ENCODE results near the gene ADGRD1. TPM values are rescaled to one million over a fixed set of nuclear protein-coding genes. Genes with fewer than 3 reads are reported as not detected.
A peak's percentile ranks its signal among the peaks of the same experiment; 100 is the strongest.

ADGRD1 gene
- total and polyA plus RNA-seq, 5 donors from 2014 or later: 0.56 TPM; not detected in 4

DNA sequence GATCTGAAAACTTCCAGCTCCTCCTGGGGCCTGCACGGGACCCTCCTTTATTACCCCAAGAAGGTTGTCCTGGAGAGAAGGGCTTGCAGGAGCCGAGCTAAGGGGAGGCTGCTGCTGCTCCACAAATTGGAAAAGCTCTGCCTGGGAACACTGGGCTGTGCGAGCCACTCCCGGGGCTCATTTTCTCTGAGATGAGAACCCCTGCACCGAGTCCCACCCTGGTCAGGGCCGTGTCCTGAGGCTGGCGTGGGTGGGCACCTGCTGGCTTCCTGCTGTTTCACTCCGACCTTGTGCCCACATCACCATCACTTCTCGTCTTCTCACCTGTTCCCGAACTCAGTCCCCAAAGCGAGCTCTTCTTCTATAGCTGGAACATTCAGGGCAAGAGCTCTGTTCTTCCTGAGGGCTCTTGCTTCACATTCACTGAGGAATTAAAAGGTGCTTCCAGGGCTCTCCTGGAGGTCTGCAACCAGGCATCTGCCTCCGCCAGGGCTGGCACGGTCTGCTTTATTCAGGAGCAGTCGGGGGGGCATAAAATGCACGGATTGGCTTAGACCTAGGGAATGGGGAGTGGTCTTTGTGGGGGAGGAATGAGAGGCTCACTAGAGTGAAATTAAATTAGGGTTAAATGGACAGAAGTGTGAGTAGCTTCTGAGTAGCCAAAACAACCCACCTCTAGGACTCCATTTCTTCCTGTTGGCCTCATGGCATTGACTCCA is 98.5 kb downstream of the ADGRD1 start:
- H3K36me3 Mint-ChIP-seq: no peaks in the 10 kb centered on the region
- H3K4me3 Mint-ChIP-seq: peak overlapping the region in 1 of 4 donors; percentile 52
- peaks cover 0 to 2% (median 0%) of the 10 kb centered on the region in 7 donors for H3K9me3 Mint-ChIP-seq
- no peaks in the 10 kb centered on the region for H3K4me1 Mint-ChIP-seq
- H3K4me1 ChIP-seq (ENCODE audit: control insufficient read depth, insufficient read depth, low read length, poor library complexity, severe bottlenecking): no peaks in the 10 kb centered on the region
- H3K27ac Mint-ChIP-seq: peak overlapping the region in 1 of 3 donors; percentile 69
- H3K27me3 Mint-ChIP-seq: peaks cover 5% of the 10 kb centered on the region
- ATAC-seq (ENCODE audit: low read depth in 2 of 2) (no peak), DNase-seq (no peak)
- no peak overlapping the region for H3K27ac ChIP-seq (ENCODE audit: insufficient read depth, low read length, poor library complexity, severe bottlenecking)
- H3K36me3 ChIP-seq (ENCODE audit: control insufficient read depth, insufficient read depth, low read length): no peaks in the 10 kb centered on the region
- H3K27me3 ChIP-seq (ENCODE audit: control insufficient read depth, insufficient read depth, low read length): no peaks in the 10 kb centered on the region
- H3K4me3 ChIP-seq (ENCODE audit: low read depth, low read length): no peak overlapping the region
- H3K9me3 ChIP-seq (ENCODE audit: control insufficient read depth in 2 of 2, low read length in 2 of 2): no peaks in the 10 kb centered on the region

DNA sequence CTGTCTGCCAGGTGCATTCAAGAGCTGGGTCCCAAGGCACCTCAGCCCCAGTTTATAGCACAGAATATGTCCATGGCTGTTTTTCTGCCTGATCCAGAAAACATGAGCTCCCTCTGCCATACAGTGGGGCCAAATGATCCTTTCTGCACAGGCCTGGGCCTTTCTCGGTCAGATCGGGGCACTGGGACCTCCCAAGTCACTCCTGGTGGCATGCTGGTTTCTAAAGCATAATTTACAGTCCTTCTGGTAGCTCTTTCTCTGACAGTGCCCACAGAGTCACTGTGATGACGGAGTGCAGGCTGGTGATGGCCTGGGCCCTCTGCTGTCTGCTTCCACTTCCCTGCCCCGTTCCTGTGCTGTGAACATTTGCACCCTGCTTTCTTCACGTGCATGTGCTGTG is 99.2 kb downstream of the ADGRD1 start:
- H3K4me3 ChIP-seq (ENCODE audit: low read depth, low read length): no peak overlapping the region
- H3K27me3 ChIP-seq (ENCODE audit: control insufficient read depth, insufficient read depth, low read length): no peaks in the 10 kb centered on the region
- Mint-ChIP-seq H3K27me3 (peaks cover 5% of the 10 kb centered on the region), H3K9me3 (peaks cover 0 to 2% (median 0%) of the 10 kb centered on the region in 7 donors), H3K4me3 (no peak overlapping the region), H3K36me3 (no peaks in the 10 kb centered on the region), H3K27ac (no peak overlapping the region), H3K4me1 (no peaks in the 10 kb centered on the region)
- H3K9me3 ChIP-seq (ENCODE audit: control insufficient read depth in 2 of 2, low read length in 2 of 2): no peaks in the 10 kb centered on the region
- no peaks in the 10 kb centered on the region for H3K36me3 ChIP-seq (ENCODE audit: control insufficient read depth, insufficient read depth, low read length)
- H3K27ac ChIP-seq (ENCODE audit: insufficient read depth, low read length, poor library complexity, severe bottlenecking): no peak overlapping the region
- DNase-seq (no peak), ATAC-seq (ENCODE audit: low read depth in 2 of 2) (no peak)
- H3K4me1 ChIP-seq (ENCODE audit: control insufficient read depth, insufficient read depth, low read length, poor library complexity, severe bottlenecking): no peaks in the 10 kb centered on the region

DNA sequence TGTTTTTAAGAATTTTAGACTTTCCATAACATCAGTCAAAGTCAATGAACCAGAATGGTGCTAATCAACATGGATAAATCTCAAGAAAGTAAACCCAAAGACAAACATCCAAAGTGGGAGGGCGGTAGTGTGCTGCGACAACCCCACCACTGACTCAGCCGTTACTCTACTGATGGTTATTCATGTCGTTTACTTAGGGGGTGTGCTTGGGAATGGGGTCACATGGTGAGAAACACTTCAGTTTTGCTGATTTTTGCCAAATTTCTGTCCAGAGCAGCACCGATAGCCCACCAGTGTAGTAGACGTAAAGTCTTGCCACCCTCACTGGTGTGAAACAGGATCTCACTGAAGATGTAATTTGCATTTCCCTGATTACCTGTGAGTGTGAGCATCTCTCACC is 99.9 kb downstream of the ADGRD1 start:
- no peaks in the 10 kb centered on the region for H3K4me1 ChIP-seq (ENCODE audit: control insufficient read depth, insufficient read depth, low read length, poor library complexity, severe bottlenecking)
- H3K27ac ChIP-seq (ENCODE audit: insufficient read depth, low read length, poor library complexity, severe bottlenecking): no peak overlapping the region
- H3K36me3 ChIP-seq (ENCODE audit: control insufficient read depth, insufficient read depth, low read length): no peaks in the 10 kb centered on the region
- H3K4me3 ChIP-seq (ENCODE audit: low read depth, low read length): no peak overlapping the region
- H3K36me3 Mint-ChIP-seq: no peaks in the 10 kb centered on the region
- H3K9me3 ChIP-seq (ENCODE audit: control insufficient read depth in 2 of 2, low read length in 2 of 2): no peaks in the 10 kb centered on the region
- H3K4me1 Mint-ChIP-seq: no peaks in the 10 kb centered on the region
- no peak overlapping the region for H3K4me3 Mint-ChIP-seq
- no peak overlapping the region for H3K27ac Mint-ChIP-seq
- H3K27me3 Mint-ChIP-seq: peaks cover 9% of the 10 kb centered on the region
- DNase-seq (no peak), ATAC-seq (ENCODE audit: low read depth in 2 of 2) (no peak)
- H3K27me3 ChIP-seq (ENCODE audit: control insufficient read depth, insufficient read depth, low read length): no peaks in the 10 kb centered on the region
- peaks cover 0 to 2% (median 0%) of the 10 kb centered on the region in 7 donors for H3K9me3 Mint-ChIP-seq

DNA sequence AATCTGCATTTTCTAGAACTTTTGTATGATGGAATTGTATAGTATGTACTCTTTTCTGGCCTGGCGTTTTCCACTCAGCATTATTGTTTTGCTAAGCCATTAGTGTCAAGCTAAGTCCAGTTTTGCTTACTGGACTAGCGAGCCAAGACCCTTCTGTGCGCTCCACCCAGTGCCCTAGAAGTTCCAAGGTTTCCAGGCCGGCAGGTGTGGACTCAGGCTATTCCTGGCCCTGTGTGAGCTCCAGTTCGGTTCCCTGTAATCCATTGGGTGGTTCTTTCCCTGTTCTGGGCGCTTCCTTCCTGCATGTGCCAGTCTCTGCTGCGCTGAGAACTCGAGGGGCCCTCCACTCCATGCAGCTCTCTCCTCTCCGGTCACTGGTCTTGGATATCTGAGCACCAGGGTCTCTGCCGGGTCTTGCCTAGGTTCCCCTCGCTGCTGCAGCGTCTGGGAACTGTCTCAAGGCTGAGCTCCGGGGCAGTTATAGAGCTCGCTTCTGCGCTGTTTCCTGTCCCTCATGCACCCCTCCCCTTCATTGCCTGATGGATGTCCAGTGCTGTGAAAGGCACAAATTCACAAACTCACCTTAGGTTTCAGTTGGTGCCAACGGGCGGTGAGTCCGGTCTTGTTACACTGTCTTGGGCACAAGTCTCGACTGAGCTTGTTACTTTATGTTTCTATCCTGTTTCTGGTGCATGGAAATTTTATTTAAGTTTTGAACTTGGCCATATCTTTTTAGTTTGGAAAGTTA is 100.8 kb downstream of the ADGRD1 start:
- Mint-ChIP-seq H3K27me3 (peaks cover 14% of the 10 kb centered on the region), H3K4me1 (no peaks in the 10 kb centered on the region), H3K36me3 (no peaks in the 10 kb centered on the region), H3K9me3 (no peaks in the 10 kb centered on the region), H3K27ac (no peak overlapping the region), H3K4me3 (no peak overlapping the region)
- ATAC-seq (ENCODE audit: low read depth in 2 of 2) (no peak), DNase-seq (no peak)
- H3K27ac ChIP-seq (ENCODE audit: insufficient read depth, low read length, poor library complexity, severe bottlenecking): no peak overlapping the region
- H3K4me3 ChIP-seq (ENCODE audit: low read depth, low read length): no peak overlapping the region
- no peaks in the 10 kb centered on the region for H3K27me3 ChIP-seq (ENCODE audit: control insufficient read depth, insufficient read depth, low read length)
- no peaks in the 10 kb centered on the region for H3K4me1 ChIP-seq (ENCODE audit: control insufficient read depth, insufficient read depth, low read length, poor library complexity, severe bottlenecking)
- no peaks in the 10 kb centered on the region for H3K9me3 ChIP-seq (ENCODE audit: control insufficient read depth in 2 of 2, low read length in 2 of 2)
- H3K36me3 ChIP-seq (ENCODE audit: control insufficient read depth, insufficient read depth, low read length): no peaks in the 10 kb centered on the region

GRCh38 chr12:131055093-131055465 is 101.4 kb downstream of the ADGRD1 start:
- Mint-ChIP-seq H3K9me3 (no peaks in the 10 kb centered on the region), H3K4me3 (no peak overlapping the region), H3K27ac (no peak overlapping the region), H3K36me3 (no peaks in the 10 kb centered on the region), H3K27me3 (peaks cover 14% of the 10 kb centered on the region), H3K4me1 (no peaks in the 10 kb centered on the region)
- no peak overlapping the region for H3K4me3 ChIP-seq (ENCODE audit: low read depth, low read length)
- no peaks in the 10 kb centered on the region for H3K4me1 ChIP-seq (ENCODE audit: control insufficient read depth, insufficient read depth, low read length, poor library complexity, severe bottlenecking)
- H3K27ac ChIP-seq (ENCODE audit: insufficient read depth, low read length, poor library complexity, severe bottlenecking): no peak overlapping the region
- ATAC-seq (ENCODE audit: low read depth in 2 of 2) (no peak), DNase-seq (no peak)
- no peaks in the 10 kb centered on the region for H3K36me3 ChIP-seq (ENCODE audit: control insufficient read depth, insufficient read depth, low read length)
- H3K9me3 ChIP-seq (ENCODE audit: control insufficient read depth in 2 of 2, low read length in 2 of 2): no peaks in the 10 kb centered on the region
- H3K27me3 ChIP-seq (ENCODE audit: control insufficient read depth, insufficient read depth, low read length): no peaks in the 10 kb centered on the region

GRCh38 chr12:131055596-131056233 is 102.0 kb downstream of the ADGRD1 start:
- Histone ChIP-seq H3K4me3 (ENCODE audit: low read depth, low read length) (no peak overlapping the region), H3K27ac (ENCODE audit: insufficient read depth, low read length, poor library complexity, severe bottlenecking) (no peak overlapping the region), H3K36me3 (ENCODE audit: control insufficient read depth, insufficient read depth, low read length) (no peaks in the 10 kb centered on the region), H3K4me1 (ENCODE audit: control insufficient read depth, insufficient read depth, low read length, poor library complexity, severe bottlenecking) (no peaks in the 10 kb centered on the region), H3K27me3 (ENCODE audit: control insufficient read depth, insufficient read depth, low read length) (no peaks in the 10 kb centered on the region), H3K9me3 (ENCODE audit: control insufficient read depth in 2 of 2, low read length in 2 of 2) (no peaks in the 10 kb centered on the region)
- ATAC-seq (ENCODE audit: low read depth in 2 of 2) (no peak), DNase-seq (no peak)
- Mint-ChIP-seq H3K36me3 (no peaks in the 10 kb centered on the region), H3K27me3 (peaks cover 14% of the 10 kb centered on the region), H3K4me3 (no peak overlapping the region), H3K4me1 (no peaks in the 10 kb centered on the region), H3K9me3 (no peaks in the 10 kb centered on the region), H3K27ac (no peak overlapping the region)

- Mint-ChIP-seq H3K4me1 (no peaks in the 10 kb centered on the region), H3K9me3 (no peaks in the 10 kb centered on the region), H3K4me3 (no peak overlapping the region), H3K27me3 (peaks cover 14% of the 10 kb centered on the region), H3K27ac (no peak overlapping the region), H3K36me3 (no peaks in the 10 kb centered on the region)
- H3K36me3 ChIP-seq (ENCODE audit: control insufficient read depth, insufficient read depth, low read length): no peaks in the 10 kb centered on the region
- no peaks in the 10 kb centered on the region for H3K4me1 ChIP-seq (ENCODE audit: control insufficient read depth, insufficient read depth, low read length, poor library complexity, severe bottlenecking)
- no peak overlapping the region for H3K27ac ChIP-seq (ENCODE audit: insufficient read depth, low read length, poor library complexity, severe bottlenecking)
- DNase-seq (no peak), ATAC-seq (ENCODE audit: low read depth in 2 of 2) (no peak)
- no peaks in the 10 kb centered on the region for H3K9me3 ChIP-seq (ENCODE audit: control insufficient read depth in 2 of 2, low read length in 2 of 2)
- no peak overlapping the region for H3K4me3 ChIP-seq (ENCODE audit: low read depth, low read length)
- H3K27me3 ChIP-seq (ENCODE audit: control insufficient read depth, insufficient read depth, low read length): no peaks in the 10 kb centered on the region
Measured at GRCh38 chr12:131056626-131057025, 102.9 kb downstream of the ADGRD1 start.
